Hepatocyte (in vitro differentiated cells): ENCODE measurements around the gene LMX1A. TPM values are rescaled to one million over a fixed set of nuclear protein-coding genes. Genes with fewer than 3 reads are reported as not detected.

Source experiments
- DNase-seq: peaks from one replicate; pipeline ENCODE4 v3.0.0-alpha.2; 2016; ENCODE audit warnings: low spot score
- H2AFZ ChIP-seq: fragments of 200-600 bp; sonication (generic); 2 replicates; pipeline ENCODE4 v1.6.0; 2016; ENCODE audit warnings: antibody characterized with exemption, mild to moderate bottlenecking
- H3K27ac ChIP-seq: fragments of 200-600 bp; sonication (generic); 2 replicates; pipeline ENCODE4 v1.5.1; 2016; ENCODE audit warnings: mild to moderate bottlenecking
- H3K27me3 ChIP-seq: fragments of 200-600 bp; sonication (generic); 2 replicates; pipeline ENCODE4 v1.6.1; 2016
- H3K36me3 ChIP-seq: fragments of 200-600 bp; sonication (generic); replicated peaks from 2 replicates; pipeline ENCODE4 v1.5.1; 2016; ENCODE audit warnings: low read depth; ENCODE audit not compliant: insufficient read depth
- H3K4me1 ChIP-seq: fragments of 200-600 bp; sonication (generic); 2 replicates; pipeline ENCODE4 v1.5.1; 2016; ENCODE audit warnings: mild to moderate bottlenecking, moderate library complexity; ENCODE audit not compliant: insufficient read depth
- H3K4me2 ChIP-seq: fragments of 200-600 bp; sonication (generic); 2 replicates; pipeline ENCODE4 v1.6.0; 2016
- H3K4me3 ChIP-seq: fragments of 200-600 bp; sonication (generic); 2 replicates; pipeline ENCODE4 v1.5.1; 2016; ENCODE audit warnings: mild to moderate bottlenecking
- H3K79me2 ChIP-seq: fragments of 200-600 bp; sonication (generic); 2 replicates; pipeline ENCODE4 v1.6.0; 2017; ENCODE audit warnings: mild to moderate bottlenecking
- H3K9me2 ChIP-seq: fragments of 200-600 bp; sonication (generic); replicated peaks from 2 replicates; pipeline ENCODE4 v1.6.0; 2017; ENCODE audit warnings: mild to moderate bottlenecking; ENCODE audit not compliant: insufficient read depth
- H3K9me3 ChIP-seq: fragments of 200-600 bp; sonication (generic); 2 replicates; pipeline ENCODE4 v1.5.1; 2016; ENCODE audit warnings: low read depth, mild to moderate bottlenecking
- H4K20me1 ChIP-seq: fragments of 200-600 bp; sonication (generic); 2 replicates; pipeline ENCODE4 v1.6.0; 2016; ENCODE audit warnings: mild to moderate bottlenecking; ENCODE audit not compliant: insufficient read depth, poor library complexity, severe bottlenecking
- CTCF ChIP-seq: fragments of 200-600 bp; sonication (generic); IDR thresholded peaks from 2 replicates; pipeline ENCODE4 v1.5.1; 2016; ENCODE audit warnings: antibody characterized with exemption, mild to moderate bottlenecking; ENCODE audit not compliant: poor library complexity
- EZH2 ChIP-seq: fragments of 200-600 bp; sonication (generic); IDR thresholded peaks from 2 replicates; pipeline ENCODE4 v1.6.1; 2016; ENCODE audit warnings: antibody characterized with exemption, mild to moderate bottlenecking, borderline replicate concordance
- EZH2phosphoT487 ChIP-seq: fragments of 200-600 bp; sonication (generic); IDR thresholded peaks from one replicate; pipeline ENCODE4 v1.6.1; 2018; ENCODE audit warnings: antibody characterized with exemption, mild to moderate bottlenecking, low read depth, moderate library complexity; ENCODE audit not compliant: unreplicated experiment, severe bottlenecking
- WGBS: methylation state at CpG from one replicate; pipeline ENCODE4 v1.1.6; 2016; ENCODE audit warnings: low lambda C conversion rate; ENCODE audit errors: missing lambda C conversion rate; 5-methylcytosine and 5-hydroxymethylcytosine counted together
- polyA plus RNA-seq: library from polyadenylated mRNA; unstranded; fragments of >200 nt; fragmentation: Nextera tagmentation; extraction: Ambion mirVana; gene quantifications from 2 replicates; pipeline ENCODE4 v1.2.1, GENCODE V29; 2016
- total RNA-seq: library from RNA; depleted of rRNA; stranded (reverse); fragments of >200 nt; gene quantifications from 2 replicates; pipeline ENCODE4 v1.2.3, GENCODE V29; 2014

LMX1A gene
- total and polyA plus RNA-seq, 2 experiments from 2014 or later = not detected

- Histone ChIP-seq H3K79me2 (no peaks in the 10 kb centered on the region), H3K9me3 (no peaks in the 10 kb centered on the region), H3K27ac (no peak overlapping the region), H3K4me2 (no peak overlapping the region), H3K4me1 (peaks cover 2% of the 10 kb centered on the region), H3K9me2 (no peaks in the 10 kb centered on the region), H2AFZ (no peak overlapping the region), H3K4me3 (no peak overlapping the region), H3K36me3 (no peaks in the 10 kb centered on the region), H3K27me3 (no peaks in the 10 kb centered on the region), H4K20me1 (no peaks in the 10 kb centered on the region)
- DNase-seq = no peak
- 87% methylated on average over 2 of the region's 2 CpGs for WGBS
- TF ChIP-seq CTCF (no peak), EZH2 (no peak), EZH2phosphoT487 (no peak)
Observed at GRCh38 chr1:165224504-165224903, 132.0 kb downstream of the LMX1A start.

- H3K27me3 ChIP-seq = no peaks in the 10 kb centered on the region
- no peak for DNase-seq
- H3K36me3 ChIP-seq = no peaks in the 10 kb centered on the region
- H3K4me3 ChIP-seq = no peak overlapping the region
- 71% methylated on average over 5 of the region's 5 CpGs for WGBS
- H3K27ac ChIP-seq = no peak overlapping the region
- no peak overlapping the region for H3K4me2 ChIP-seq
- no peaks in the 10 kb centered on the region for H3K9me3 ChIP-seq
- no peaks in the 10 kb centered on the region for H3K9me2 ChIP-seq
- H4K20me1 ChIP-seq = no peaks in the 10 kb centered on the region
- H3K79me2 ChIP-seq = no peaks in the 10 kb centered on the region
- TF ChIP-seq EZH2 = no peak
- no peak for TF ChIP-seq EZH2phosphoT487
- no peak for TF ChIP-seq CTCF
- no peak overlapping the region for H2AFZ ChIP-seq
- peaks cover 7% of the 10 kb centered on the region for H3K4me1 ChIP-seq
Observed at GRCh38 chr1:165222580-165222979, 133.9 kb downstream of the LMX1A start.

- Histone ChIP-seq H3K4me2 (no peak overlapping the region), H3K9me3 (no peaks in the 10 kb centered on the region), H3K9me2 (no peaks in the 10 kb centered on the region), H4K20me1 (no peaks in the 10 kb centered on the region), H3K4me1 (peaks cover 7% of the 10 kb centered on the region), H3K36me3 (no peaks in the 10 kb centered on the region), H3K27me3 (no peaks in the 10 kb centered on the region), H2AFZ (no peak overlapping the region), H3K27ac (no peak overlapping the region), H3K79me2 (no peaks in the 10 kb centered on the region), H3K4me3 (no peak overlapping the region)
- 34% methylated on average over 6 of the region's 6 CpGs for WGBS
- DNase-seq = no peak
- TF ChIP-seq EZH2 (no peak), EZH2phosphoT487 (no peak), CTCF (no peak)
Observed at GRCh38 chr1:165218731-165219130, 137.8 kb downstream of the LMX1A start.

- H3K9me3 ChIP-seq = no peaks in the 10 kb centered on the region
- no peaks in the 10 kb centered on the region for H3K36me3 ChIP-seq
- no peak overlapping the region for H3K4me2 ChIP-seq
- H3K4me1 ChIP-seq = peaks cover 7% of the 10 kb centered on the region
- H3K27ac ChIP-seq = no peak overlapping the region
- WGBS = 41% methylated on average over 1 of the region's 1 CpG
- no peaks in the 10 kb centered on the region for H3K9me2 ChIP-seq
- no peak overlapping the region for H2AFZ ChIP-seq
- DNase-seq = no peak
- H3K4me3 ChIP-seq = no peak overlapping the region
- H4K20me1 ChIP-seq = no peaks in the 10 kb centered on the region
- H3K79me2 ChIP-seq = no peaks in the 10 kb centered on the region
- no peak for TF ChIP-seq EZH2phosphoT487
- no peak for TF ChIP-seq CTCF
- no peak for TF ChIP-seq EZH2
- no peaks in the 10 kb centered on the region for H3K27me3 ChIP-seq
Observed at GRCh38 chr1:165217958-165218357, 138.6 kb downstream of the LMX1A start.
